HCT116 (cell line): Measurements from ENCODE around the gene SECISBP2. TPM values are rescaled to one million over a fixed set of nuclear protein-coding genes. Genes with fewer than 3 reads are reported as not detected.

Source experiments
- ATAC-seq: fragments of 200-7000 bp; cut with Tn5 transposase; 2 replicates; pipeline ENCODE4 v1.9.1; 2020; ENCODE audit warnings: mild to moderate bottlenecking, moderate library complexity
- BruUV-seq: library from RNA; stranded (reverse); fragments of 400-500 nt; replicated peaks from 2 replicates; lab custom pipeline; 2021; lab: Mats Ljungman, UMichigan
- CTCF ChIA-PET: fragments of 300-600 bp; sonication (Branson Sonifier 250); formaldehyde crosslinking; loops from one replicate; lab custom pipeline; 2021; ENCODE audit warnings: antibody characterized with exemption; lab: Charles Lee
- POLR2A ChIA-PET: fragments of 300-600, 350-600 bp; sonication (Branson Sonifier 250); formaldehyde crosslinking; loops from one replicate; lab custom pipeline; 2021; ENCODE audit warnings: antibody characterized with exemption; lab: Charles Lee
- RAD21 ChIA-PET, 2 experiments: fragments of 300-600 bp; sonication (Branson Sonifier 250); formaldehyde crosslinking; loops; one replicate each; lab custom pipeline; 2023; ENCODE audit warnings: low total read pairs in 2 of 2; ENCODE audit not compliant: uncharacterized antibody in 2 of 2, unreplicated experiment in 2 of 2, low non-redundant PET in 1 of 2; lab: Charles Lee
- DNase-seq: peaks from one replicate; pipeline ENCODE4 v3.0.0-alpha.2; 2010; ENCODE audit warnings: low read depth, low spot score
- H2AFZ ChIP-seq: fragments of 200-600 bp; shearing (Covaris generic), sonication (generic); 2 replicates; pipeline ENCODE4 v1.6.1; 2017; ENCODE audit warnings: low read depth, mixed run types, mixed read lengths, antibody characterized with exemption, low read length; ENCODE audit not compliant: poor library complexity, severe bottlenecking
- H3K27ac ChIP-seq: 2 replicates; pipeline ENCODE4 v1.5.1; 2012; ENCODE audit warnings: low read depth, low read length
- H3K27me3 ChIP-seq: fragments of 200-600 bp; sonication (generic); 2 replicates; pipeline ENCODE4 v1.6.1; 2016; ENCODE audit warnings: mixed run types, low read length, mixed read lengths; ENCODE audit not compliant: insufficient read depth
- H3K36me3 ChIP-seq, 2 experiments: fragments of 200-500 bp in 1 of 2; fragments of 200-600 bp in 1 of 2; sonication (Bioruptor generic) in 1 of 2; sonication (generic) in 1 of 2; 2 replicates each; pipeline versions ENCODE4 v1.5.1 to v1.6.1; 2014 to 2016; ENCODE audit warnings: low read length in 2 of 2, inconsistent platforms in 1 of 2, mixed read lengths in 1 of 2, mixed run types in 1 of 2; ENCODE audit not compliant: insufficient read depth in 2 of 2, control insufficient read depth in 1 of 2
- H3K4me1 ChIP-seq, 2 experiments: fragments of 200-600 bp in 1 of 2; sonication (generic) in 1 of 2; 2 replicates each; pipeline versions ENCODE4 v1.5.1 to v1.6.1; 2012 to 2017; ENCODE audit warnings: low read length in 2 of 2, inconsistent platforms in 1 of 2, mild to moderate bottlenecking in 1 of 2, mixed read lengths in 1 of 2, mixed run types in 1 of 2, moderate library complexity in 1 of 2; ENCODE audit not compliant: insufficient read depth in 2 of 2, control insufficient read depth in 1 of 2
- H3K4me2 ChIP-seq: fragments of 200-600 bp; sonication (generic); 2 replicates; pipeline ENCODE4 v1.6.1; 2017; ENCODE audit warnings: mixed run types, low read length, mixed read lengths
- H3K4me3 ChIP-seq, 2 experiments: fragments of 200-600 bp in 1 of 2; sonication (generic) in 1 of 2; replicated peaks in 1 of 2; 2 replicates each; pipeline ENCODE4 v1.5.1; 2011 to 2016; ENCODE audit warnings: low read length in 2 of 2, control low read depth in 1 of 2, low read depth in 1 of 2, mild to moderate bottlenecking in 1 of 2, mixed read lengths in 1 of 2, mixed run types in 1 of 2
- H3K79me2 ChIP-seq: fragments of 200-600 bp; sonication (generic); 2 replicates; pipeline ENCODE4 v1.6.1; 2017; ENCODE audit warnings: mild to moderate bottlenecking, mixed run types, low read length, moderate library complexity, mixed read lengths; ENCODE audit not compliant: insufficient read depth
- H3K9ac ChIP-seq: fragments of 200-600 bp; sonication (generic); 2 replicates; pipeline ENCODE4 v1.6.1; 2016; ENCODE audit warnings: low read length, mixed read lengths
- H3K9me2 ChIP-seq: fragments of 200-600 bp; sonication (generic), shearing (Covaris generic); 2 replicates; pipeline ENCODE4 v1.6.1; 2017; ENCODE audit warnings: mixed run types, mild to moderate bottlenecking, moderate library complexity; ENCODE audit not compliant: insufficient read depth
- H3K9me3 ChIP-seq, 2 experiments: fragments of 200-500 bp in 1 of 2; fragments of 200-600 bp in 1 of 2; sonication (Bioruptor generic) in 1 of 2; sonication (generic) in 1 of 2; 2 replicates each; pipeline ENCODE4 v1.6.1; 2014 to 2017; ENCODE audit warnings: low read length in 2 of 2, mixed read lengths in 2 of 2, inconsistent platforms in 1 of 2, low read depth in 1 of 2, mild to moderate bottlenecking in 1 of 2, mixed run types in 1 of 2, moderate library complexity in 1 of 2; ENCODE audit not compliant: control insufficient read depth in 1 of 2, insufficient read depth in 1 of 2
- H4K20me1 ChIP-seq: fragments of 200-600 bp; sonication (generic), shearing (Covaris generic); 2 replicates; pipeline ENCODE4 v1.6.1; 2017; ENCODE audit warnings: mixed run types, mild to moderate bottlenecking, moderate library complexity; ENCODE audit not compliant: insufficient read depth
- ATF3 ChIP-seq: IDR thresholded peaks from 2 replicates; pipeline ENCODE4 v1.6.1; 2012
- CEBPB ChIP-seq: IDR thresholded peaks from 2 replicates; pipeline ENCODE4 v1.6.1; 2012; ENCODE audit warnings: low read depth
- EGR1 ChIP-seq: IDR thresholded peaks from 2 replicates; pipeline ENCODE4 v1.6.1; 2012; ENCODE audit warnings: low read depth
- ELF1 ChIP-seq: IDR thresholded peaks from 2 replicates; pipeline ENCODE4 v1.6.1; 2012; ENCODE audit warnings: low read depth, borderline replicate concordance
- EZH2 ChIP-seq: fragments of 200-600 bp; sonication (generic); IDR thresholded peaks from 2 replicates; pipeline ENCODE4 v1.6.1; 2017; ENCODE audit warnings: antibody characterized with exemption, mixed run types
- MAX ChIP-seq: IDR thresholded peaks from 2 replicates; pipeline ENCODE4 v1.6.1; 2012
- POLR2A ChIP-seq: IDR thresholded peaks from 2 replicates; pipeline ENCODE4 v1.7.0; 2011; ENCODE audit warnings: borderline replicate concordance; ENCODE audit not compliant: insufficient read depth, insufficient read length; ENCODE audit errors: extremely low read depth
- POLR2AphosphoS5 ChIP-seq: IDR thresholded peaks from 2 replicates; pipeline ENCODE4 v1.6.1; 2011; ENCODE audit warnings: mild to moderate bottlenecking, low read depth, low read length, moderate library complexity
- RAD21 ChIP-seq: IDR thresholded peaks from 2 replicates; pipeline ENCODE4 v1.6.1; 2012; ENCODE audit warnings: low read depth, mild to moderate bottlenecking
- SIN3A ChIP-seq: IDR thresholded peaks from 2 replicates; pipeline ENCODE4 v1.6.1; 2012; ENCODE audit warnings: low read depth
- SP1 ChIP-seq: IDR thresholded peaks from 2 replicates; pipeline ENCODE4 v1.6.1; 2012; ENCODE audit warnings: low read depth
- TCF7L2 ChIP-seq: IDR thresholded peaks from 2 replicates; pipeline ENCODE4 v1.7.0; 2011; ENCODE audit warnings: borderline replicate concordance, inconsistent platforms; ENCODE audit not compliant: insufficient read depth, insufficient read length; ENCODE audit errors: extremely low read depth
- ZBTB33 ChIP-seq: IDR thresholded peaks from 2 replicates; pipeline ENCODE4 v1.6.1; 2011; ENCODE audit warnings: mild to moderate bottlenecking, low read length, moderate library complexity; ENCODE audit not compliant: insufficient replicate concordance; ENCODE audit errors: extremely low read depth
- ZFX ChIP-seq: fragments of 450-650 bp; IDR thresholded peaks from 2 replicates; pipeline ENCODE4 v1.6.1; 2017
- ZNF274 ChIP-seq: fragments of 200-500 bp; sonication (Bioruptor generic); IDR thresholded peaks from 2 replicates; pipeline ENCODE4 v1.6.1; 2014; ENCODE audit warnings: mild to moderate bottlenecking, low read depth, low read length, inconsistent platforms
- intact Hi-C: fragments of 100-400 bp; cut with micrococcal nuclease; formaldehyde crosslinking; loops from 2 replicates; pipeline ENCODE4 v1.10.0; 2022
- total RNA-seq: library from RNA; stranded (reverse); gene quantifications from one replicate; pipeline ENCODE4 v1.2.1, GENCODE V29; 2021; ENCODE audit not compliant: unreplicated experiment

The SECISBP2 gene
- total RNA-seq, 1 experiment from 2014 or later, result 41.6 TPM

DNA sequence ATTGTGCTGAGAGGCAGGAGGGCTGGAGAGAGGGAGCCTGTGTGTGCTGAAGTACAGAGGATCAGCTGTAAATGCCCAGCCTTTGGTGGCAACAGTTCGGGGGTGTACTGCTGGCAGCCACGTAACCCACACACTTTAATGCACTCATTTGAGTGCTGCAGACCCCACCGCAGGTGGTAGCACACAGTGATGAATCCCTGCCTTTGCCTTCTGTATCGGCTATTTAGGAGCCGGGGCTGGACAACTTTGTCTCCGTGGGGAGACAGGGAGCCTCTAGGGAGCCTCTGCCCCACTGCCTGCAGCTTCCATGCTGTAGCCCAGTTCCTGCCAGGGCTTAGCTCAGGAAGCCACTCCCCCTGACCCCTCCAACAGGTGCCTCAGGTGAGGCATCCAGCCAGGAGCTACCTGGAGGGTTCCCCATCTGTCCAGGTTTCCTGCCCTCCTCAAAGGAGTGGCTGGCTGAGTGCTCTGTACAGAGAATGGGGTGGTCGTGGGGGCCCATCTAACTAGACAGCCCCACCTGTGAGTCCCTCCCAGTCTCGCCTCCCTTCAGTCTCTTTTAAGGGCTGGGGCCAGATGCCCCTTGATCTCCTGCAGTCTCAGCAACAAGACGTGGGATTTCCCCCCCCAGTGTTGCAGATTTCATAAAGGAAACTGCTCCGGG, 44.5 kb downstream of the SECISBP2 start:
- Histone ChIP-seq H3K4me1 (no peaks in the 10 kb centered on the region), H3K4me3 (no peak overlapping the region), H3K27me3 (no peaks in the 10 kb centered on the region), H3K9me2 (no peaks in the 10 kb centered on the region), H3K9ac (no peak overlapping the region), H3K27ac (no peak overlapping the region), H4K20me1 (no peaks in the 10 kb centered on the region), H3K36me3 (peaks cover 13 to 17% of the 10 kb centered on the region in 2 experiments; a peak in 3 of 4 replicates), H3K79me2 (no peaks in the 10 kb centered on the region), H3K4me2 (no peak overlapping the region), H3K9me3 (no peaks in the 10 kb centered on the region), H2AFZ (no peak overlapping the region)
- ATAC-seq, result no peak
- no peak for DNase-seq
- ChIA-PET CTCF (no interaction called here), RAD21 (no interaction called here), POLR2A (no interaction called here)
- intact Hi-C loops, result no loop called here
- TF ChIP-seq ZNF274 (no peak), SIN3A (no peak), EZH2 (no peak), POLR2A (no peak), MAX (no peak), ELF1 (no peak), SP1 (no peak), ZFX (no peak), POLR2AphosphoS5 (no peak), ATF3 (no peak), RAD21 (no peak)
- no TSS peak for BruUV-seq

DNA sequence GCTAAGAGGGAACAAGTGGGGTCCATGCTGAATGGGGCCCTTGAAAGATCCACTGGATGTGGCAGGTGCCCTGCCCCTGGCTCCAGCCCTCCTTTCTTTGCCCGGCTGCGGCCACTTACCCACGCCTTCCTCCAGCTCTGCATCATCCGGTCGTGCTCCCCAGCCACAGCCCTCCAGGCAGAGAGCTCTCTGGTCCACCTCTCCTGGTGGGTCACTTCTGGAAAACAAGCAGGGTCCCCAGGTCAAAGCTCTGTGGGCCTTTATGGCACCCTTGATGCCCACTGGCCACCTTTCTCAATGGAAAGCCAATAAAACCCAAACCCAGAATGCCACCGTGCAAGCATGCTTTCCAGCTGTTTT, 45.0 kb downstream of the SECISBP2 start:
- Histone ChIP-seq H3K79me2 (no peaks in the 10 kb centered on the region), H3K4me3 (no peak overlapping the region), H3K9ac (no peak overlapping the region), H3K4me1 (no peaks in the 10 kb centered on the region), H3K36me3 (peaks cover 13% of the 10 kb centered on the region in 2 experiments; a peak in 3 of 4 replicates), H3K9me3 (no peaks in the 10 kb centered on the region), H3K4me2 (no peak overlapping the region), H3K27me3 (no peaks in the 10 kb centered on the region), H2AFZ (no peak overlapping the region), H3K9me2 (no peaks in the 10 kb centered on the region), H3K27ac (no peak overlapping the region), H4K20me1 (no peaks in the 10 kb centered on the region)
- ATAC-seq, result no peak
- no peak for DNase-seq
- ChIA-PET CTCF (no interaction called here), POLR2A (no interaction called here), RAD21 (no interaction called here)
- intact Hi-C loops, result no loop called here
- no TSS peak for BruUV-seq
- no peak for TF ChIP-seq CEBPB
- TF ChIP-seq ELF1, result no peak
- no peak for TF ChIP-seq EGR1
- TF ChIP-seq ZBTB33, result no peak
- TF ChIP-seq ZFX, result no peak
- TF ChIP-seq RAD21, result no peak
- no peak for TF ChIP-seq TCF7L2
